HG03354 (cell line): ENCODE measurements around the gene CNTNAP4.

ENCODE experiments used
- ATAC-seq: cut with Tn5 transposase; IDR thresholded peaks from one replicate; pipeline ENCODE4 v1.9.1; 2021; ENCODE audit warnings: mild to moderate bottlenecking; ENCODE audit not compliant: unreplicated experiment, poor library complexity, severe bottlenecking

Gene CNTNAP4

DNA sequence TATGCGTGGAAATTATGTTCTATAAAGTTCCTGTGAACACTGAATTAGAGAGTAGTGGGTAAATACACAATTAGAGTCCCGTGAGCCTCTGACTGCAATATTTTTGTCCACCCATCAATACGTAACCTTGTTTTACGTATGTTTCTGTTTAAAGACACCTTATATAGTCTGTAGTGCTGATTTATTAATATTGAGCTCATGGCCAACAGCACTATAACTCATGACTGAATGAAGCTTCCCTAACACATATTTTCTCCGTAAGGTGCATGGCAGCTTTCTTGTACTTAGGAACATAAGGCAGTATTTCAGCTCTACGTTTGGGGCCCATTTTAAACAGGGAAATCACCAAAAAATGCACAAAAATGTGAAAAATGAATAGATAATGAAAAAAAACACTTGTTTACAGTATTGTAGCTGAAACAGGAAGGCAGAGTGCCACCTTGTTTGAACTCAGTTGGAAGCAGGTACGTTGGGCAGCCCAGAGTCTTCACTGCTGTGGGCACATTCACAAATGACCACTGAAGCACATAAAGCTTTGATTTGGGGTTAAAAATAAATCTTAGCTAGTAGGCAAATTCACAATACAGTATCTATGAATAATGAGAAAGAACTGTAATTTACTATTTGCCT is 108.5 kb downstream of the CNTNAP4 start:
- no peak for ATAC-seq

DNA sequence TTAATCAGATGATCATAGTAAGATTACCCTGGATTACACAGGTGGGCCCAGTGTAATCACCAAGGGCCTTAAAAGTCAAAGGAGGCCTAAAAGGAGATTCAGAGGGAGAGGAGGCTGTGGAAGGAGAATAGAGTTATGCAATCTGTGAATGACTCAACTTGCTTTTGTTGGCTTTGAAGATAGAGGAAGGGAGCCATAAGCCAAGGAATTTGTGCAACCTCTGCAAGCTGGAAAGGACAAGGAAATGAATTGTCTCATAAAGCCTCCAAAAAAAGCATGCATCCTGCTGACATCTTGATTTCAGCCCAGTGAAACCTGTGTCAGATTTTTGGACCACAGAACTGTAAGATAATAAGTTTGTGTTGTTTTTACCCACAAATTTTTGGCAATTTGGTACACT is 109.6 kb downstream of the CNTNAP4 start:
- no peak for ATAC-seq

DNA sequence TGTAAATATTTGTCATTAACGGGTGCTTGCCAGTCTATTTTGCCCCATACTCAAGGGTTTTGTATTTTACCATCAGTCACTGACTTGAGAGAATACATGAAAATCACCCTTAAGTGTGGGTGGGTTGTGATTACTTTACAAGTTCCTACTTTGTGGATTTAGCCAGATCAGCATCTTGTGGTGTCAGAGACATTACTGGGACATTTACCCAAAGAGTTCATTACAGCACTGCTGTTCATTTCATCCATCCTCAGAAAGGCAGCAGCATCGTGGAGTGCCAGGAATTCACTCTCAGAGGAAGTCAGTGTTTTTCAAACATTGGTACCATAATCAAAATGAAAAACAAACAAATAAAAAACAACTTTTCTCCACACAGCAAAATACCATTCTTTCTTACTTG is 110.8 kb downstream of the CNTNAP4 start:
- no peak for ATAC-seq

DNA sequence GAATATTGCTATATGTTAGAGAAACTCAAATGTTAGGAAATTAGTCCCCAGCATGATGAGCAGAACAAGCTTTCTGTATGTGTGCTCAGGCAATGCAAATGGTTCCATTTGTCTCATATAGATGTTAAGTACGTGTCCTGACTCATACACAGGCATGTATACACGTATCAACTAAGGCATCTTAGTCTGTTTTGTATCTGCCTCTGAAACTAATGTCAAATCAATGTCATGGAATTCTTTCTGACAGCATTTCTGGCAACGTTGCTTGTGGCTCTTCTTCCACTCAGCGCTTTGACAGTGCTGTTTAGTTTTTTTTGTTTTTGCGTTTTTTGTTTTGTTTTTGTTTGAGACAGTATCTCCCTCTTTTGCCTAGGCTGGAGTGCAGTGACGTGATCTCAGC is 111.9 kb downstream of the CNTNAP4 start:
- ATAC-seq = no peak

DNA sequence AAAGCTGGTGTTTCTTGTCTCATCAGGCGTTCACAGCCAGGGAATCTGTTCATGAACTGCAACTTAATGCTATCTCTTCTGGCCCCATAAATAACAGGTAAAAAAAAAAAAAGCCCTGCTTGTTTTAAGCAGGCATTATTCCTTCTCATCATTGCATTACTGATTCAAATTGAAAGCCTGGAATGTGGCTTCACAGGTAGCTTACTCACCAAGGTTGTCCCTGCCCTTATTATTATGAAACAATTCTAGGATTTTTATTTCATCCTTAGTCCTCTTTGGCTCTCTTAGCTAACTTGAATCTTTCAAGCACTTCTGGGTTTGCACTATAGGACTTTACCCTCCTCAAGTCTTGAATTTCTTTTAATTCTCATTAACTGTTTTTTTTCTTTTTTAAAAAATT is 113.3 kb downstream of the CNTNAP4 start:
- no peak for ATAC-seq

DNA sequence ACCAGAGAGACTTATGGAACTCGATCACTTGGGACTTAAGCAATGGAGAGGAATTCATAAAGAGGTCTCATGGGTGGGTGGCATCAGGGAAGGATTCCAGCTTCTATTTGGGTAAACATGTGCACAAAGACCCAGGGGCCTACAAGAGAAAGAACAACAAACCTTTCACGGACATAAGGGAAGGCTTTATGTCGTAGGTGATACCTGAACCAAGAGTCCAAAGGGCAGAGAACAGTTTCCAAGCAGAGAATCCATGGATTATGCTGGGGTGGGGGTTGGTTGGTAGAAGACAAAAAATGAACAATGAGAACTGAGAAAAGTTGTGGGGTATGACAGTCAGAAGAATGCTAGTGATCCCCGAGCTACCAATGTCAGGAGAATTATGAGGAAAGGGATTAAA is 119.8 kb downstream of the CNTNAP4 start:
- ATAC-seq = no peak

DNA sequence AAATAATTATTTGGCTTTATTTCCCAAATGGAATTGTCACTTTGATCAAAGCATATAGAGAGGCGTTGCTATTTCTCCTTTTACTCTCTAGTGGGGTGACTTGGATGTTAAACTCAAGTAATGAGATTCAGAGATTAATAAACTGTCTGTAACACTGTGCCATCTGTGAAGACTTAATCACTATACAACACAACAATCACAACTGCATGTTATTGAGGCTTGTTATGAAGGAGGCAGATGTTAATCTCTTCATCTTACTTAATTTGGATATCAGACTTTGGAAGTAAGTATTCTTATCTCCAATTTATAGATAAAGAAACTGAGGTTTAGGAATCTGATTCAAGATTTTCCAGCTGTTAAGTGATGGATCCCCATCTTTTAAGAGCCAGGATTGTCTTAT is 132.5 kb downstream of the CNTNAP4 start:
- ATAC-seq = no peak

DNA sequence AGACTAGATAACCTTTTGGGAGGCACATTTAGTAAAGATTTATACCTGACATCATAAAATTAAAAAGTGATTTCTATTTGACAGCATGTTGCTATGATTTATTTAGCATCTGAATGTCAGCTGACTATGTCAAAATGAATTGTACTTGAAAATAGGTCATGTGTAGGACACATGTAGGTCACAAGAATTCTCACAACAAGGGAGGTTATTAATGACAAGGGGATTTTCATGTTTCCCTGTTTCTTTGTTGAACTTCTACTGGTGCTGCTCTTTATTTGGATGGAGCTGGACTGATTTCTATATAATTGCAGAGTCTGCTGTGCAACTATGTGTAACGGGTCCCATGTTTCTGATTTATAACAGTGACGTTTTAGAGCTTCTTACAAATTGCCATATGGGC is 144.4 kb downstream of the CNTNAP4 start:
- ATAC-seq = no peak

DNA sequence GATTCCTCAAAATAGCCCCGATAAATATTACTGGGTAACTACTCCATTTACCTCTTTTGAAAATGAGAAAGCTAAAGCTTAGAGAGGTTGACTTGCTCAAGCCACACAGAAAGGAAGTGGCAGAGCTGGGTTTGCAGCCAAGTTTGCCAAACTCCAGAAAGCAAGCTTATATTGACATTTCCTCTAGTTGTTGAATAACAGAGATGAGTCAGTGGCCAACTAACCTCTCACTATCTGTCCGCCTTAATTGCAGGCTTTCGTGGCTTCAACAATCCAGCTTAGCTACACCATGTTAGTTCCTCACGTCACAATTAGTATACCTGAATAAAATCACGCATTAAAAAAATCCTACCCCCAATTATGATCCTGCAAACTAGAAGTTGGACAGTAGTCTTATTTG is 151.7 kb downstream of the CNTNAP4 start:
- no peak for ATAC-seq

DNA sequence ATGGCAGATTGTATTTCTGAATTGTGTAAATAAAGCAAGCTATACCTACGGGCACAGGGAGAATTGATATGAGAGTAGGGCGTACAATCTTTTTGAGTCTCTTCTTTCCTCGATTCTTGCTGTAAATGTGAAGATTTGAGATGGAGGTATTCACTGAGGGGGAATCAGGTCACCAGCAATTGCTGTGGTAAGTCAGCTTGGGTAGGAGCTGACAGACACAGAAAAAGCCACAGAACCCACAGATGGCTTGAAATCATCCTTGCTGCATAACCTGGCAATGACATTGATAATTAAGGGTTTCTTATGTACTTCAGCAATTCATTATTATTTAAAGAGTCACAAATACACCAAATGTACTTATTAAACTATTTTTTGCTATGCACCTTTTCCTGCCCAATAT is 164.2 kb downstream of the CNTNAP4 start:
- ATAC-seq = no peak

DNA sequence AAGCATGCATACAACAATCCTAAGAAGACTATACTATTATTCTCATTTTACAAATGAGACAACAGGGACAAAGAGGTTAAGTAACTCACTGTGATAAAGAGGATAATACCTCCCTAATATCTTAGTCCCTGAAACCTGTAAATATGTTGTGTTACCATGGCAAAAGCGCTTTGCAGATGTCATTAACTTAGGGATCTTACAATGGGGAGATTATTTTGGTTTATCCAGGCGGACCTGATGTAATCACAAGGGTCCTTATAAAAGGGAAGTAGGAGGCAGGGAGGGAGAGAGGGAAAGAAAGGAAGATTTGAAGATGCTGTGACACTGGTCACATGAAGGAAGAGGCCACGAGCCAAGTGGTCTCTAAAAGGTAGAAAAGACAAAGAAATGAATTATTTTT is 164.7 kb downstream of the CNTNAP4 start:
- no peak for ATAC-seq

DNA sequence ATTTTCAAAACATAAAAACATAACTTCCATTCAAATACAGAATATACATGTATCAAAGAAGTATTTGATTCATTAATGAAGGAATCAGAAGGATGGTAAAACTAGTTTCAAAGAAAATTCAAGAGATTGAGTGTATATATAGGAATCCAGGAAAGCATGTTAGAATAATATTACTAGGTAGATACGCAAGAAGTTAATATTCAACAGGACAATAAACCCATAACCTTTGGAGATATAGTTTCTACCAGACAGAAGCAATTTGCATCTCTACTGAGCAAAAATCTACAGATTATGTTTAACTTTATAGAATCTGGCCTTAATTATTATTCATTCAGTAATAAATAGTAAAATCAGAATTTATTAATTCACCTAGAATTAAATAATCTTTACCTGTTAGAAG is 166.8 kb downstream of the CNTNAP4 start:
- ATAC-seq = no peak

DNA sequence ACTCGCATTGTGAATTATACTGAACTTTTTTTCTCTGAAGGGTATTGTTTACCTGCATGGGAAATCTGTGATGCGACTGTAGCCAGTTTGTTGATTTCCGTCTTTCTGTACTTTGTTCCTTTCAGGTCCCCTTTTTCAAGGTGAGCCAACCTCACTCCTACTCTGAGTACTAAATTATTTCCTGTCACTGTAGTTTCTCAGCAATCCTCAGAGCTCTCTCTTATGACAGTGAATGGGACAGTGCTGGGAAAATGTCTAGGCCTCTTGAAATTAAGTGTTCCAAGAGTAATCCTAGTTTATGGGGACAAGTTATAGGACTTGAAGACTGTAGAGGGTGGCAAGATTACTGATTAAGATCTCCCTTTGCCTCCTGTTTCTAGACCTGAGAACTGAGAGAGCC is 167.6 kb downstream of the CNTNAP4 start:
- no peak for ATAC-seq

DNA sequence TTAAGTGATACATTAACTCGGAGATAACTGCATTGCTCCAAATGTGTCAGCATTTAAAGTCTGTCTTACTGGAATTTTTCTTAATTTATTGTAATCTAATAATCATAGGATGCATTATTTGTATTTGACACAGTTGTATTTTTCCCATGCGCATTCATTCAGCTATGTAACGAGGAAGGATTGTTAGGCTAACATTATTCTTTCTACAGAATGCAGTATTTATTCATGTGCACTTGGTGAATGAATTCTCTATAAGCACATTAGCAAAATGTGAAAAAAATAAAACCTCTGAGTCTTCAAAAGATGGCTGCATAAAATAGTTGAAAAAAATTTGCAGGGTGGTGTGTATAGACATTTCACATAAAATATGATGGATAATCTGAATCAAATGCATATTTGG is 168.6 kb downstream of the CNTNAP4 start:
- no peak for ATAC-seq

DNA sequence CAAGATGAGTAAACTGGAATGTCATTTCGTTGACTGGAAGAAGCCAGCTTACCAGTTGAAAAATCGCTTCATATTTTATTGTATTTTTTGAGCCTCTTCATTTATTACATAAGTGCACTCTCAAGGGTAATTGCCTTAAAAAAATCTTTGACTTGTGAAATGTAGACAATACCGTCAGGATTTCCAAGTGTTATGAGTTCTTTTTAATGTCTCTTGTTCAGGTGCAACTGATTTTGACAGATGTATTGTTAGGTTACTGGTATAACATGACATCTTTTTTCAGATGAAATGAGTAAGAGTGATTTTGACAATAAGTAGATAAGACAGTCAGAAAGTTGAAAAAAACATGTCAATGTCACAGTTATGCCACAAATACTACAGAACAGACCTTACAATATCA is 169.1 kb downstream of the CNTNAP4 start:
- no peak for ATAC-seq

DNA sequence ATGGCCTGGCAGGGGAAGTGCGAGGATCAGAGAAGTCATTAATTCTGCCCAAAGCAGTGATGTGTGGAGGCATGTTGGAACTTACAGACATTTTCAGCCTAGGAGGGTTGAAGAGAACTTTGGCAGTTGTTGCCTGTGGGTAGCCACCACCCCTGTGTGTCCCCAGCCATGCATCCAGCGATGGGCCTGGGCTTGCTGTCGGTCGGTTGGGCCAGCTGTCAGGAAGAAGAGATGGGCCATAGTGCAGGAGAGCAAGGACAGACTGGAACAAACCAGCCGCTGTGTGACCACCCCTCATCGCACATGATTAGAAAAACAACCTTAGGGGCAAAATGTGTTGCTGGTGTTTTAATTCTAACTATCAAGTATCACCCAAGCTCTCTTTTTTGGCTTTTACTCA is 173.7 kb downstream of the CNTNAP4 start:
- ATAC-seq = no peak

DNA sequence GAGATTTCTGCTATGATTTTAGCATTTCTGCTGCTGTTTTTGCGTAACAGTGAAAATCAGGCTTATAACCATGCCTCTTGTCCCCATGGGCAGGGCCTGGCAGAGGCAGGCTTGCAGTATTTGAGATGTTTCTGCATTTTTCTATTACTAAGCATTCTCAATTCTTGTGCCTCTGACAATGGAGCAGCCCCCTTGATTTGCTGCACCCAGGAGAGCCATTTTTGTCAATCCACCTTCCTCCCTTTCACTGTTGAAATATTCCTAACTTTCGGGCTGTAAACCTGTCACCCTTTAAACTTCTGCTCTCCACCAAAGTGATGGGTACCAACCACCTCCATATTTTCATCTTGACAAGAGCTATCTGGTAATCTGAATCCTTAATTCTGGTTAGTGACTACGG is 178.1 kb downstream of the CNTNAP4 start:
- no peak for ATAC-seq

DNA sequence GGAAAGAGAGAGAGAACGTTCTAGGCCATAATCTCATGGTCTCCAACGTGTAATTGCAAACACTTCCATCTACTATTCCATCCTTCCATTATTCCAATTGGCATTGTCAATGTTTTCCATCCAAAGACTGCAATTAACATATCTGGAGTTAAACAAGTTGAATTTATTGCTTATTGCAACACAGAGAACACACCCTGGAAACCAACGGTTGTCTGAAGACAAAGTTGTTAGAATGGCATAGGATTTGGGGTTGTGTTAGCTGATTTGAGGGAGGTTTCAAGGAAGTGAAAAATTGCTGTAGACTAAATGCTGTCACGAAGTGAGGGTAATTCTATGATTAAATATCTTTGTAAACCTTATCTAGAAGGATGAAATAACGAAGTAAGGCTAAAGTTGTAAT is 178.8 kb downstream of the CNTNAP4 start:
- no peak for ATAC-seq

DNA sequence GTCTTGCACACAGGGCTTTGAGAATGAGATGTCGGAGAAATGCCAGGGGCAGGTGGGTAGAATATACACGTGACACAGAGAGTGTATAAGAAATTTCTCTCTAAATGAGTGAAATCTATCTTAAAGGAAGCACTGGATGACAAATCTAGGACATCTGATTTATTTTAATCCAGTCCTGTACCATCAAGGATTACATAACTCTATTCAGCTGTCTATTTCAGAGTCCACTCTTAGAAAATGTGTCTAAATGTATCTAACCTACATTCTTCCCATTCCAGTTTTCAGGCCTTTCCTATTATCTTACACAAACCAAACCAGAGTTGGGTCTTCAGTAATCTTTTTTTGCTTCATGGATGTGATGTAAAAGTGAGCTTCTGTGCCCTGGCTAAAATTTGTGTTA is 181.9 kb downstream of the CNTNAP4 start:
- no peak for ATAC-seq

DNA sequence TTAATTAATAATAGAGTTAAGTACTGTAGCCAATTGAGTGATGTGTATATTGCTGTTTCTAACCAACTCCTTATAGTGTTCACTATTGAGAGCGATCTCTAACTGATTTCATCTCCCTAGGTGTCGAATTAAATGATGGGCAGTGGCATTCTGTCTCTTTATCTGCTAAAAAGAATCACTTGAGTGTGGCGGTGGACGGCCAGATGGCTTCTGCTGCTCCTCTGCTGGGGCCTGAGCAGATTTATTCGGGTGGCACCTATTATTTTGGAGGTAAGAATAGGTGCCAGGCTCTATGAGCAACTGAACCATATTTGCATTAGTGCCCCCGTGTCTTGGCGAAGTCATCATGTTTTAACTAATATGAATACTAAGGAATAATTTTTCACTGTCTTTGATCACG is 184.6 kb downstream of the CNTNAP4 start:
- ATAC-seq = no peak

DNA sequence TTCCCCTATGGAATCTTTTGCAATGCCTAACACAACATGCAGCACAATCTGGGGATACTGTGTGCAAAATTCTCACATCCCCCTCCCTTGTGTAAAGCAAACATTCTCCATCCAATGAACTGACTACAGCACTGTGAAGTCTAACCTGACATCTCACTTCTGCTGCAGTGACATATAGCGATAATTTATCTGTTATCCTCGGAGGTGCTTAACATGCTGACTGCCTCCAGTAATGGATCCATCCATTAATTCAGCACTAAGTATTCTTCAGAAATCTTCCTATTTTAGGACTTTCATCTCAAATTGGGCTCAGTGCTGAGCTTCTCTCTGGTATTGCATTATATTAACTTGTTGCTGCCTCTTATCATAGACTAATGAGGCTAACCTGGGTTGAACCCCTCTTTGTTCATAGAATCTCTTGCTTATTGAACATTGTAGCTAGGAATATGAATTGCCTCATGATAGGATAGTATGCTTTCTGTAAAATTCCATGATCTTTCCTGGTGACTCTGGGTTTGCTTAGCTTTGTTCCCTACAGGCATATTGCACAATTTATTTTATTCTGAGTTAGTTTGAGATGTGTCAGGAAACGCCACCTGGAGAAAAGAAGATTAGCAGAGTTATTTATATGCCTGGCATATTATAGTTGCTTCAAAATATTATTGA is 187.9 kb downstream of the CNTNAP4 start:
- no peak for ATAC-seq

DNA sequence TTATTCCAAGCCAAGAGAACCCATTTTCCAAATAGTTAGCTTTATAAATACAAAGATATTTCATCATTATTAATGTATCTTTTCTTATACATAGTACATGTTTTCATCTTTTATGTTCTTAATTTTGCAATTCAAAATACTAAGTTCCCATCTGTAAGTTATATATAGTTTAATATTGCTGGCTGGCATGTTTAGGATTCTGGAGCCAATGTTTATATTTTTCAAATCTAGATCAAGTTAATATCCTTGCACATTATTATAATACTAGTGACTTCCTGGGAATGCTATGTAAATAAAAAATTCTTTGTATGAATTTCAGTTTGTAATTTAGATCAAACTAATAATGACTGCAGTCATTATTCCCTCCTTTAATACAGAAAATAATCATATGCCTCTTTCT is 189.7 kb downstream of the CNTNAP4 start:
- no peak for ATAC-seq
